Medulla oblongata (tissue), 1 donor: Measurements from ENCODE around the gene SLC1A1.
"Not testable (repeated sequence)": the region's sequence is repeated elsewhere in the genome, so short reads cannot be mapped to it uniquely, and the experiment has no call there.

Experiments
- DNase-seq: peaks from one replicate; pipeline ENCODE4 v3.0.0-alpha.2; 2015; ENCODE audit errors: extremely low spot score

Gene SLC1A1

GRCh38 chr9:4579001-4579400, 88.7 kb downstream of the SLC1A1 start:
- no peak for DNase-seq

- no peak for DNase-seq
Measured at GRCh38 chr9:4581035-4581760, 90.9 kb downstream of the SLC1A1 start.

- peak; percentile 31 for DNase-seq
Measured at GRCh38 chr9:4581861-4582565, 91.7 kb downstream of the SLC1A1 start.

- DNase-seq = no peak
Measured at GRCh38 chr9:4583001-4583400, 92.7 kb downstream of the SLC1A1 start.

GRCh38 chr9:4584636-4585035, 94.4 kb downstream of the SLC1A1 start:
- no peak for DNase-seq

GRCh38 chr9:4585135-4585534, 94.9 kb downstream of the SLC1A1 start:
- no peak for DNase-seq

- no peak for DNase-seq
Measured at GRCh38 chr9:4588721-4589120, 98.5 kb downstream of the SLC1A1 start.

GRCh38 chr9:4590430-4591122, 100.3 kb downstream of the SLC1A1 start:
- no peak for DNase-seq

- no peak for DNase-seq
Measured at GRCh38 chr9:4591123-4591500, 100.8 kb downstream of the SLC1A1 start.

- DNase-seq = no peak
Measured at GRCh38 chr9:4592295-4592694, 102.0 kb downstream of the SLC1A1 start.

- DNase-seq = no peak
Measured at GRCh38 chr9:4592886-4593285, 102.6 kb downstream of the SLC1A1 start.

- no peak for DNase-seq
Measured at GRCh38 chr9:4594545-4594944, 104.3 kb downstream of the SLC1A1 start.

GRCh38 chr9:4594994-4595393, 104.7 kb downstream of the SLC1A1 start:
- no peak for DNase-seq

- no peak for DNase-seq
Measured at GRCh38 chr9:4596165-4596922, 106.1 kb downstream of the SLC1A1 start.

GRCh38 chr9:4600368-4600767, 110.1 kb downstream of the SLC1A1 start:
- DNase-seq = no peak

GRCh38 chr9:4603830-4604229, 113.6 kb downstream of the SLC1A1 start:
- DNase-seq = no peak

GRCh38 chr9:4604678-4605095, 114.4 kb downstream of the SLC1A1 start:
- DNase-seq = peak; percentile 85

GRCh38 chr9:4606033-4606432, 115.8 kb downstream of the SLC1A1 start:
- DNase-seq = not testable (repeated sequence)

GRCh38 chr9:4614627-4615026, 124.4 kb downstream of the SLC1A1 start:
- DNase-seq = no peak

GRCh38 chr9:4615251-4615650, 125.0 kb downstream of the SLC1A1 start:
- no peak for DNase-seq

- no peak for DNase-seq
Measured at GRCh38 chr9:4615778-4616177, 125.5 kb downstream of the SLC1A1 start.

GRCh38 chr9:4617752-4618151, 127.5 kb downstream of the SLC1A1 start:
- no peak for DNase-seq
